ENCODE data around the gene ZC2HC1B. TPM values are rescaled to one million over a fixed set of nuclear protein-coding genes. Genes with fewer than 3 reads are reported as not detected.
"Not testable (repeated sequence)": the region's sequence is repeated elsewhere in the genome, so short reads cannot be mapped to it uniquely, and the experiment has no call there.

ZC2HC1B gene
- total RNA-seq, 1 donor from 2014 or later: not detected

DNA sequence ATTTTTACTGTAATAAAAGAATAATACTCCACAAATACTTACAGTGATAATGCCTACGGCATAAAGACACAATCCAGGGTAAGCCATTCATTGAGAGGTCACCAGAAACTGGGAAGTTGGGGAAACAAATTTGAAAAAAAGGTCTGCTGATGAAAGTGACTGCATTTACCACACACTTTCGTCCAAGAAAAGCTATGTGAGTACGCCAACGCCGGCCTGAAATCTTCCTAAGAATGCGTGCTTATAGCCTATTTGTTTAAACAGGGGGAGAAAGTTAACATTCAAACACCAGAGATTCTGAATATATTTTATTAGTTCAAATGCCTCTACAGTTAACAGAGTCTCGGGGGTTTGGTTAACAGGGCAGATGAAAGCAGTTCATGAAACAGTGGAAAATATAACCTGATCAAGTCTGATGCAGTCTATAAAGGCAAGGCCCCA, 21.8 kb upstream of the ZC2HC1B start:
- intact Hi-C loops (cut with micrococcal nuclease): loop anchor here (10.0 kb wide), 1 partner anchor 168 kb away; the partner anchor contains the start of gene PHACTR2
- H3K27me3 ChIP-seq (ENCODE audit: low read depth): no peaks in the 10 kb centered on the region
- H3K36me3 ChIP-seq: peaks cover 32% of the 10 kb centered on the region
- no peaks in the 10 kb centered on the region for H3K9me3 ChIP-seq (replicated peaks)
- H3K4me3 ChIP-seq: peak overlapping the region; percentile 96
- no peak for DNase-seq
- H3K27ac ChIP-seq (replicated peaks): peak overlapping the region; percentile 95
- peaks cover 28% of the 10 kb centered on the region for H3K4me1 ChIP-seq
- no peak for TF ChIP-seq CTCF (IDR thresholded peaks at IDR 0.05; ENCODE audit: borderline replicate concordance)

- DNase-seq: peak; percentile 96
- H3K4me1 ChIP-seq: peaks cover 28% of the 10 kb centered on the region
- H3K27me3 ChIP-seq (ENCODE audit: low read depth): no peaks in the 10 kb centered on the region
- TF ChIP-seq CTCF (IDR thresholded peaks at IDR 0.05; ENCODE audit: borderline replicate concordance): no peak
- H3K36me3 ChIP-seq: peaks cover 38% of the 10 kb centered on the region
- intact Hi-C loops (cut with micrococcal nuclease): loop anchor here (10.0 kb wide), 1 partner anchor 168 kb away; the partner anchor contains the start of gene PHACTR2
- no peaks in the 10 kb centered on the region for H3K9me3 ChIP-seq (replicated peaks)
- H3K27ac ChIP-seq (replicated peaks): peak within 1 kb of the TSS; percentile 95
- peak within 1 kb of the TSS; percentile 96 for H3K4me3 ChIP-seq
Measured at GRCh38 chr6:143842902-143843676, 21.2 kb upstream of the ZC2HC1B start, which contains the start of gene LTV1. Gene LTV1, plus strand, starts transcription at chr6:143843338. Its CDS starts 140 bp downstream, at chr6:143843478.

- Histone ChIP-seq H3K27ac (replicated peaks) (peak overlapping the region; percentile 95), H3K36me3 (peaks cover 43% of the 10 kb centered on the region), H3K4me1 (peaks cover 28% of the 10 kb centered on the region), H3K27me3 (ENCODE audit: low read depth) (no peaks in the 10 kb centered on the region), H3K9me3 (replicated peaks) (no peaks in the 10 kb centered on the region), H3K4me3 (peak overlapping the region; percentile 96)
- intact Hi-C loops (cut with micrococcal nuclease): loop anchor here (10.0 kb wide), 1 partner anchor 169 kb away; the partner anchor contains the start of gene PHACTR2
- DNase-seq: no peak
- no peak for TF ChIP-seq CTCF (IDR thresholded peaks at IDR 0.05; ENCODE audit: borderline replicate concordance)
Measured at GRCh38 chr6:143843677-143843999, 20.6 kb upstream of the ZC2HC1B start.

GRCh38 chr6:143844006-143844405, 20.3 kb upstream of the ZC2HC1B start:
- no peaks in the 10 kb centered on the region for H3K27me3 ChIP-seq (ENCODE audit: low read depth)
- H3K36me3 ChIP-seq: peaks cover 47% of the 10 kb centered on the region
- peak overlapping the region; percentile 95 for H3K27ac ChIP-seq (replicated peaks)
- TF ChIP-seq CTCF (IDR thresholded peaks at IDR 0.05; ENCODE audit: borderline replicate concordance): no peak
- intact Hi-C loops (cut with micrococcal nuclease): loop anchor here (10.0 kb wide), 1 partner anchor 169 kb away; the partner anchor contains the start of gene PHACTR2
- no peaks in the 10 kb centered on the region for H3K9me3 ChIP-seq (replicated peaks)
- peak overlapping the region; percentile 96 for H3K4me3 ChIP-seq
- H3K4me1 ChIP-seq: peaks cover 28% of the 10 kb centered on the region
- DNase-seq: no peak

- H3K36me3 ChIP-seq: peaks cover 57% of the 10 kb centered on the region
- H3K9me3 ChIP-seq (replicated peaks): no peaks in the 10 kb centered on the region
- TF ChIP-seq CTCF (IDR thresholded peaks at IDR 0.05; ENCODE audit: borderline replicate concordance): no peak
- no peak for DNase-seq
- H3K27me3 ChIP-seq (ENCODE audit: low read depth): no peaks in the 10 kb centered on the region
- no peak overlapping the region for H3K4me3 ChIP-seq
- intact Hi-C loops (cut with micrococcal nuclease): loop anchor here (10.0 kb wide), 1 partner anchor 170 kb away; the partner anchor contains the start of gene PHACTR2
- peaks cover 28% of the 10 kb centered on the region for H3K4me1 ChIP-seq
- H3K27ac ChIP-seq (replicated peaks): no peak overlapping the region
Measured at GRCh38 chr6:143845033-143845432, 19.2 kb upstream of the ZC2HC1B start.

DNA sequence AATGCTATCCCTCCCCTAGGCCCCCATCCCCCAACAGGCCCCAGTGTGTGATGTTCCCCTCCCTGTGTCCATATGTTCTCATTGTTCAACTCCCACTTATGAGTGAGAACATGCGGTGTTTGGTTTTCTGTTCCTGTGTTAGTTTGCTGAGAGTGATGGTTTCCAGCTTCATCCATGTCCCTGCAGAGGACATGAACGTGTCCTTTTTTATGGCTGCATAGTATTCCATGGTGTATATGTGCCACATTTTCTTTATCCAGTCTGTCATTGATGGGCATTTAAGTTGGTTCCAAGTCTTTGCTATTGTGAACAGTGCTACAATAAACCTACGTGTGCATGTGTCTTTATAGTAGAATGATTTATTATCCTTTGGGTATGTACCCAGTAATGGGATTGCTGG, 12.6 kb upstream of the ZC2HC1B start:
- H3K27me3 ChIP-seq (ENCODE audit: low read depth); H3K27ac ChIP-seq (replicated peaks); DNase-seq; H3K4me3 ChIP-seq; intact Hi-C loops (cut with micrococcal nuclease); H3K4me1 ChIP-seq: not testable (repeated sequence)
- H3K36me3 ChIP-seq: peaks cover 99% of the 10 kb centered on the region
- peaks cover 41% of the 10 kb centered on the region for H3K9me3 ChIP-seq (replicated peaks)

GRCh38 chr6:143855057-143855456, 9.2 kb upstream of the ZC2HC1B start:
- H3K27me3 ChIP-seq (ENCODE audit: low read depth); DNase-seq; H3K27ac ChIP-seq (replicated peaks); H3K4me3 ChIP-seq; H3K4me1 ChIP-seq; intact Hi-C loops (cut with micrococcal nuclease): not testable (repeated sequence)
- peaks cover 46% of the 10 kb centered on the region for H3K9me3 ChIP-seq (replicated peaks)
- peaks cover 99% of the 10 kb centered on the region for H3K36me3 ChIP-seq

GRCh38 chr6:143856762-143857161, 7.5 kb upstream of the ZC2HC1B start:
- DNase-seq; H3K4me1 ChIP-seq; intact Hi-C loops (cut with micrococcal nuclease); H3K27me3 ChIP-seq (ENCODE audit: low read depth); H3K27ac ChIP-seq (replicated peaks); H3K4me3 ChIP-seq: not testable (repeated sequence)
- peaks cover 99% of the 10 kb centered on the region for H3K36me3 ChIP-seq
- H3K9me3 ChIP-seq (replicated peaks): peaks cover 44% of the 10 kb centered on the region
